AG04450 (cell line): ENCODE measurements around the gene TLR9. TPM values are rescaled to one million over a fixed set of nuclear protein-coding genes. Genes with fewer than 3 reads are reported as not detected.
A peak's percentile ranks its signal among the peaks of the same experiment; 100 is the strongest.

ENCODE experiments used
- CTCF ChIA-PET: fragments of 300-600, 350-600 bp; formaldehyde crosslinking; extraction: SDS; loops from one replicate; lab custom pipeline; 2022; ENCODE audit warnings: antibody characterized with exemption, inconsistent platforms; lab: Charles Lee
- POLR2A ChIA-PET: fragments of 350-600 bp; formaldehyde crosslinking; extraction: SDS; loops from one replicate; lab custom pipeline; 2021; ENCODE audit warnings: antibody characterized with exemption, inconsistent platforms; lab: Yijun Ruan, JAX
- DNase-seq: peaks from one replicate; pipeline ENCODE4 v3.0.0-alpha.2; 2011; ENCODE audit warnings: low read depth, low spot score
- H3K27ac ChIP-seq: one replicate; pipeline ENCODE4 v1.5.1; 2012; ENCODE audit warnings: low read depth, low read length, control low read depth
- H3K27me3 ChIP-seq: one replicate; pipeline ENCODE4 v1.6.0; 2012; ENCODE audit warnings: low read length; ENCODE audit not compliant: control insufficient read depth, insufficient read depth
- H3K4me3 ChIP-seq: 2 replicates; pipeline ENCODE4 v1.5.1; 2011; ENCODE audit warnings: mild to moderate bottlenecking, low read depth, low read length, control low read depth
- H3K9me3 ChIP-seq: 2 replicates; pipeline ENCODE4 v1.5.1; 2012; ENCODE audit warnings: low read length; ENCODE audit not compliant: control insufficient read depth, insufficient read depth
- CTCF ChIP-seq: IDR thresholded peaks from 2 replicates; pipeline ENCODE4 v1.5.1; 2011; ENCODE audit warnings: low read depth, low read length, control low read depth, inconsistent platforms
- polyA plus RNA-seq: library from polyadenylated mRNA; depleted of rRNA; stranded (reverse); fragments of >200 nt; gene quantifications from 2 replicates; pipeline ENCODE4 v1.2.3, GENCODE V29; 2011

The TLR9 gene
- polyA plus RNA-seq, 1 experiment, result 0.02 TPM

GRCh38 chr3:52221563-52222318 lies 3.7 kb downstream of the TLR9 start:
- H3K4me3 ChIP-seq, result no peak overlapping the region
- ChIA-PET POLR2A (no interaction called here), CTCF (interaction anchor here (1.7 to 5.9 kb wide), 10 partner anchors 8 to 225 kb away, joined by 4 to 128 read pairs (median 19); partner anchors contain the start of gene WDR82)
- DNase-seq, result no peak
- no peak overlapping the region for H3K27ac ChIP-seq
- no peak for TF ChIP-seq CTCF
- no peaks in the 10 kb centered on the region for H3K27me3 ChIP-seq
- no peaks in the 10 kb centered on the region for H3K9me3 ChIP-seq

GRCh38 chr3:52221141-52221562 lies 4.3 kb downstream of the TLR9 start:
- ChIA-PET POLR2A (no interaction called here), CTCF (interaction anchor here (0.5 to 5.9 kb wide), 33 partner anchors 8 to 388 kb away, joined by 3 to 128 read pairs (median 7); partner anchors contain the start of genes POC1A and WDR82)
- no peak overlapping the region for H3K4me3 ChIP-seq
- H3K9me3 ChIP-seq, result no peaks in the 10 kb centered on the region
- no peaks in the 10 kb centered on the region for H3K27me3 ChIP-seq
- no peak for DNase-seq
- H3K27ac ChIP-seq, result no peak overlapping the region
- no peak for TF ChIP-seq CTCF

- no peak overlapping the region for H3K27ac ChIP-seq
- H3K27me3 ChIP-seq, result no peaks in the 10 kb centered on the region
- ChIA-PET POLR2A (no interaction called here), CTCF (interaction anchor here (0.5 to 5.9 kb wide), 42 partner anchors 8 to 389 kb away, joined by 3 to 128 read pairs (median 5); partner anchors contain the start of genes GLYCTK, POC1A, PPM1M and WDR82)
- no peaks in the 10 kb centered on the region for H3K9me3 ChIP-seq
- no peak overlapping the region for H3K4me3 ChIP-seq
- DNase-seq, result no peak
- peak; percentile 97 for TF ChIP-seq CTCF
Observed at GRCh38 chr3:52220380-52221026, 4.9 kb downstream of the TLR9 start.

- no peak overlapping the region for H3K27ac ChIP-seq
- TF ChIP-seq CTCF, result no peak
- H3K27me3 ChIP-seq, result no peaks in the 10 kb centered on the region
- POLR2A ChIA-PET, result interaction anchor here (0.6 kb wide), 2 partner anchors 120 to 197 kb away, joined by 3 to 4 read pairs; no protein-coding TSS in a partner anchor
- CTCF ChIA-PET, result interaction anchor here (0.6 to 5.9 kb wide), 16 partner anchors 13 to 127 kb away, joined by 3 to 128 read pairs (median 4); partner anchors contain the start of genes GLYCTK and PPM1M
- DNase-seq, result no peak
- H3K4me3 ChIP-seq, result no peak overlapping the region
- H3K9me3 ChIP-seq, result no peaks in the 10 kb centered on the region
Observed at GRCh38 chr3:52218937-52219650, 6.4 kb downstream of the TLR9 start.
